Body of pancreas (tissue), 4 donors: ENCODE data around the gene PHGDH.

ENCODE experiments used
- POLR2A ChIP-seq, 3 donors: fragments of 450-650 bp; IDR thresholded peaks; one replicate each; pipeline ENCODE4 v1.6.1; 2016; ENCODE audit warnings: antibody characterized with exemption in 3 of 3, mild to moderate bottlenecking in 2 of 3
- TF ChIP-seq, protein P1 (sequence below), 7 experiments: fragments of 450-650 bp in 4 of 7; fragments of 200-600 bp in 3 of 7; sonication (generic) in 3 of 7; IDR thresholded peaks; one replicate each; pipeline ENCODE4 v1.5.1; 2016 to 2019; ENCODE audit warnings: antibody characterized with exemption in 7 of 7

DNA sequence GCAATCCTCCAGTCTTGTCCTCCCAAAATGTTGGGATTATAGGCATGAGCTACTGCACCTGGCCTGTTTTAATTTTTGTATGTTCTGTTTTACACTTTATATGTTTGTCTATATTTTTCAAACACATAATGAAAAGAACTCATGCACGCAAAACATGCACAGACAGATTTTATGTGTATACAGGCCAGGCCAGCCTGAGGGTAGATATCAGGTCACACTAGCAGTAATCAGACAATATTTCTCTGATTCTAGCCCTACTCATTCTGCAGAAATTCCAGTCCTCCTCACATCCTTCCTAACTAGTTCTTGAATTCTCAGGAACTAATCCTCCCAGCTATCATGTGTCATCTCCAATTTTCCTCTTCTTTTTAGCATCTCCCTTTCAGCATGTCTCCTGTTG is 27.8 kb upstream of the PHGDH start:
- TF ChIP-seq, protein P1, sequence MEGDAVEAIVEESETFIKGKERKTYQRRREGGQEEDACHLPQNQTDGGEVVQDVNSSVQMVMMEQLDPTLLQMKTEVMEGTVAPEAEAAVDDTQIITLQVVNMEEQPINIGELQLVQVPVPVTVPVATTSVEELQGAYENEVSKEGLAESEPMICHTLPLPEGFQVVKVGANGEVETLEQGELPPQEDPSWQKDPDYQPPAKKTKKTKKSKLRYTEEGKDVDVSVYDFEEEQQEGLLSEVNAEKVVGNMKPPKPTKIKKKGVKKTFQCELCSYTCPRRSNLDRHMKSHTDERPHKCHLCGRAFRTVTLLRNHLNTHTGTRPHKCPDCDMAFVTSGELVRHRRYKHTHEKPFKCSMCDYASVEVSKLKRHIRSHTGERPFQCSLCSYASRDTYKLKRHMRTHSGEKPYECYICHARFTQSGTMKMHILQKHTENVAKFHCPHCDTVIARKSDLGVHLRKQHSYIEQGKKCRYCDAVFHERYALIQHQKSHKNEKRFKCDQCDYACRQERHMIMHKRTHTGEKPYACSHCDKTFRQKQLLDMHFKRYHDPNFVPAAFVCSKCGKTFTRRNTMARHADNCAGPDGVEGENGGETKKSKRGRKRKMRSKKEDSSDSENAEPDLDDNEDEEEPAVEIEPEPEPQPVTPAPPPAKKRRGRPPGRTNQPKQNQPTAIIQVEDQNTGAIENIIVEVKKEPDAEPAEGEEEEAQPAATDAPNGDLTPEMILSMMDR (IDR thresholded peaks at IDR 0.05), result no peak
- no peak for TF ChIP-seq POLR2A (IDR thresholded peaks at IDR 0.05)
